Measurements from ENCODE around the gene LYL1.

Gene LYL1

GRCh38 chr19:13073263-13073662 lies 29.4 kb downstream of the LYL1 start:
- no peak for DNase-seq (ENCODE audit: low spot score)

GRCh38 chr19:13072188-13072908 lies 30.3 kb downstream of the LYL1 start:
- DNase-seq (ENCODE audit: low spot score): no peak

- no peak for DNase-seq (ENCODE audit: low spot score)
Measured at GRCh38 chr19:13071444-13072187, 31.0 kb downstream of the LYL1 start.

DNA sequence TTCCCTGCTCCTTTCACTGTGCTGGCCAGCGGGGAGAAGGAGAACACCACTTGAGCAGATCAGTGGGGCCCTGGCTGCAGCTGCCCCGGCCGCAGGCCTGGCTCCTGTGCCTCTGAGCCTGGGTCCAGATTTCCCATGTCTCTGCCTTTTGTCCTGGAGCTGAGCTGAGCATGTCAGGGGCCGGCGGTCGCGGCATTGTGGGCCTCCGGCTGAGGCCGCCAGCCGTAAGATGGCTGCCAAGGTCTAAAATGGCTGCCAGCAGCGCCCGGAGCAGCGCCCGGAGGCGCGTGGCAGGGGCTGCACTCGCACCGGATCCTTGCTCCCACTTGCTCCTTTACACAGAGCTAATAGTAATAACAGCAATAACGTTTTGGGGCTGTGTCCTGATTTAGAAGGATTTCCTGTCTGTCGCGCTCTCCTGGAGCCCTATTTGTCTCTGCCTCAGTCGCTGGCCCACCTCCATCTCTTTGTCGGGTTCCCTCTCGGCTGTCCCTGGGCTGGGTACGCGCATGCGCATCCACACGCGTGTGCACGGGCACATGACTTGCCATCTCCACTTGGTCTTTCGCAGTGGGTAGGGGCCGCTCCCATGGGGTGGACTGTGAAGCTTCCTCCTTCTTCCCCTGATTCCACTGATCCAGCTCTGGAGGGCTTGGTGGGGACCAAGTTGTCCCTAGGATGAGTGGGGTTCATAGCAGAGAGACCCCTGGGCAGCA lies 32.1 kb downstream of the LYL1 start:
- DNase-seq (ENCODE audit: low spot score): no peak

- no peak for DNase-seq (ENCODE audit: low spot score)
Measured at GRCh38 chr19:13069415-13070359, 33.0 kb downstream of the LYL1 start.

DNA sequence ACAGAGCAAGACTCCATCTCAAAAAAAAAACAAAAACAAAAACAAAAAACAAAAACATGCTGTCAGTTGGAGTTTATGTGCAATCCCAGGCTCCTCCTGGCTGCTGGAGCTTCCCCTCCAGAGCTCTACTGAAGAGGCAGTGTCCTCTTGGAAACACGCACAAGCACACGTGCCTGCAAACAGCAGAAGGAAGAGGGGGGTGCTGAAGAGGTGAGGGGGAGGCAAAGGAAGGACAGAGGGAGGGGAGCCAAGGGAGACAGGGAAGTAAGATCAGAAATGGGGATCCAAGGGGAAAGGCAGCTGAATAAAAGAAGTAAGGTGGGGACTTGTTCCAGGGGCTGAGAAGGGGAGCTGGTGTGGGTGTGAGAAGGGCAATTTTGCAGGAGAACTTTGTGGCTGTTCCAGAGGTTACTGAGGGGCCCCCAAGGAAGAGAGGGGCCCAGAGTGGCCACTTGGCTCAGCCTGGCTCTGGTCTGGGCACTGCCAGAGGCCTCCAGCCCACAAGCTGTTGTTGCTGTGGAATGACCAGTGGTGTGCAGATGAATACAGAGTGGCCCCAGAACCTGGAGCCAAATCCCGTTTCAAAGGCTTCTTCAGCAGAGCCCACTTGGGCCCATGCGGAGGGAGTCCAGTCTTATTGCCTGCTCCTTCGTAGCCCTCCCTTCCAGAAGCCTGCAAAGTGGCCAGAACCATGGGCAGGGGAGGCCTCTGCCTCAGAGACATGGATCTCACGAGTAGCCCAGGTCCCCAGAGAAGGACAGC lies 34.4 kb downstream of the LYL1 start:
- no peak for DNase-seq (ENCODE audit: low spot score)

DNA sequence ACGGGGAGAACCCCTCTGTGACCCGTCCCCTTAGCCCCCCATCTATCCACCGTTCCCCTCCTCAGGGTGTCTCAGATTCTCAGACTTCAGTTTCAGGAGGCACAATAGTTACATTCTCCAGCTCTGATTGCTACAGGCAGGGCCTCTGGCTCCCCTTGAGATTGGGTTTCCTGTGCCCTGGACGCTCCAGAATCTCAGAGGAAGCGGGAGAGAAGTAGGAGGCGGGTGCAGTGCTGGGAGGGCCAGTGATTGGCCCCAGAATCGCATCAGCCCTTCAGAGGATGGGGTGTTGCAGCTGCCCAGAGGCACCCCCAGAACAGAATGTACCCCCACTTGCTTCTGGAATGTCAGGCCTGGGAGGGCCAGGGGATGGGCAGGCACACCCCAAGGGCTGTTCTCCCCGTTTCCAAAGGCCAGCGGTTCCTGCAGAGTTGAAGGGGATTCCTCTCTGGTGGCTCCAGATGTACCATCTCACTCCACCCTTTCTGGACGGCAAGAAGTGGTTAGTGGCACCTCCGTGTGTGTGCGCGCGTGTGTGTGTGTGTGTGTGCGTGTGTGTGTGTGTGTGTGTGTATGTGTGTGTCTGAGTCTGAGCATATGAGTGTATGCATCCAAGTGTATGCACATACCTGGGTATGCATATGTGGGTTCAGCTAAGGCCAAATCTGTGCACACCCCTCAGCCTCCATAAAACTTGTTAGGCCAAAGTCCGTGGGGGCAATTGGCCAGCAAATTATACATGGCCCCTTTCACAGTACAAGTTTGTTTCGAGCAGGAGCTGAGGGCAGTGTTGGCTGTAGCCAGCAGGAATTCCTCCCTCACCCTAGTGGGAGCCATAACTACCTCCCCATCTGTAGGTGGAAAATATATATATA lies 35.5 kb downstream of the LYL1 start:
- no peak for DNase-seq (ENCODE audit: low spot score)

GRCh38 chr19:13066226-13066625 lies 36.4 kb downstream of the LYL1 start:
- no peak for DNase-seq (ENCODE audit: low spot score)

DNA sequence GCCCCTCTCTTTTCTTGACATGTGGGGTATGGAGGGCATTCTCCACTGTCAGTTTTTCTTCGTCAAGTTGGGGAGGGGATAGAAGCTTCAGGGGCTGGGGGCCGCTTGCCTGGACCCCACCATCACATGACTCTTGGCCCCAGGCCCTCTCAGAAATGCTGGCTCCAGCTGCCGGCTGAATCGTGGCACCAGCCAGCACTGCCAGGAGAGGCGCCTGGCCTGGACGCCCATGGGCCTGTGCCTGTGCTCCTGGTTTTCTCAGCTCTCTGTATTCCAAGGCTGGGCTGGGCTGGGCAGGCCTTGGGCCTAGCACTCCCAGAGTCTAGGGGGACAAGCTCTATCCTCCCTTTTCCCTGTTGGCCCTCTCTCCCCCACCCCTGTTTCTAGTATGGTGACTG lies 38.6 kb downstream of the LYL1 start:
- DNase-seq (ENCODE audit: low spot score): no peak

- no peak for DNase-seq (ENCODE audit: low spot score)
Measured at GRCh38 chr19:13063461-13064091, 39.1 kb downstream of the LYL1 start.

GRCh38 chr19:13062317-13062716 lies 40.3 kb downstream of the LYL1 start:
- DNase-seq (ENCODE audit: low spot score): no peak

DNA sequence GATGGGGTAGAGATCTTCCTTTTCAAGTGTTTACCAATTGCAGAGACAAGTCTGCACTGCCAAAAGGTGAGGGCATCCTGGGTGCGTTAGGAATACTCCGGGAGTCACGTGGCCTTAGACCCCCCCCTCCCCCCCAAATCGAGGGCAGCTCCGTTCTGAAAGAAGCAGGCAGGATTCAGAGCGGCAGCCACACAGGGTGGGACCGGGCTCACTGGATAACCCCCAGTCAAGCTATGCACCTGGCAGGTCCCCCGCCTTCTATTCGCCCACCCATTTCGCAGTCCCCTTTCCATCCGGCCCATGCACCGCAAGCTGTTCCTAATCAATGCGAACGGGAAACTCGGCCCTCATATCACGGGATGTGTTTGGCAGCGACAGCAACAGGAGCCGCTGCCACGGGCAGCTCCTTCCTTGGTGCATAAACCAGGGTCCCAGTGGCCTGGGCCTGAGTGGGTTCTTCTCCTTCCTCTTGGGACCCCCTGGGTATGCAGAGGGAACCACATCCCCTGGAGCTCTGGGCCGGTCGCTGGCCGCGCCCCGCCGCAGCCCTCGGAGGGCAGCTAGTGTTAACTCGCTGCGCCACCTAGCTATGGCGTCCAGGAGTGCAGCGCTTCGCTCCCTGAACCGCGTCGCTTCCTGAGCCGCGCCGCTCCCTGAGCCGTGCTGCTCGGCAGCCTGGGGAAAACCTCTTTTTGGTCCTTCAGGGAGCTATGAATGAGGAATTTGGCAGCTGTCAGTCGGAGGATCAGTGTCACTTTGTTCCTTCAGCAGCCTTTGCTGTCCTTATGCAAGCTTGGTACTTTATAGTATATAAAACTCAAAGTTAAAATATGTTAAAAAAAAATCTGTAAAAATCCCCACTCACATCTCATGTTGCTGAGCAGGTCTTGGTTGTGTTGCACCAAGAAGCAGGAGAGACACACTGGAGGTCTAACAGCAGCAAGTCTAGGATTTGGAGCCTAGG lies 41.4 kb downstream of the LYL1 start:
- peak; percentile 88 for DNase-seq (ENCODE audit: low spot score)

- peak; percentile 75 for DNase-seq (ENCODE audit: low spot score)
Measured at GRCh38 chr19:13060233-13060963, 42.3 kb downstream of the LYL1 start.

DNA sequence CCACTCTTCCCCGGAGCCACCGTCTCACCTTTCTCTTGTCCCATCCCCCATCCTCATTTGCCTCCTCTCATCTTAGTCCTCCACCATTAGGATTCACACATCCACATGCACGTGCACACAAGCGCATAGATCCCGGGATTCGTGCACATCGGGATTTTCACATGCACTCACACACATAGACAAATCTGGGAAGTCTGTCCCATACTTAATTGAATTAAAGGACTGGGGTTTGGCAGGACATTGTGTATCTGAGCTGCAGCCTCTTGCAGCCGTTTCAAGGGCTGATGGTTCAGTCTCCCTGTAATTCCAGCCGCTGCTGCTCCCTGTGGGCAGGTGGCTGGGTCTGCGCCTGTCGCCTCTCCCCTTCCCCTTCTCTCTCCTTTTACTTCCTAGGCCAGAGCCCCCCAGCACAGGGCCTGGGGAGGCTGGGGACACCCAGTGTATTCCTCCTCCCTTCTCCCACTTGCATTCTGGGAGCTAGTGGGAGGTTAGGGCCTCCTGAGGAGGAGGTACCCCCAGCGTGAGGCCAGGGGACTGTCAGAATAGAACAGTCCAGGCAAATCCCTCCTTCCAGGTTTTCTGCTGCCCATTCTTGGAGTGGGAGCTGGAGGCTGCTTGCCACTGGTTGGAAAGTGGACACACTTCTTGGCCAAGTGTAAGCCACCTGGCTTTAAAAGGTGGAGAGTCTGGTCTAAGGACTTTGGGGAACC lies 43.6 kb downstream of the LYL1 start:
- DNase-seq (ENCODE audit: low spot score): no peak

DNA sequence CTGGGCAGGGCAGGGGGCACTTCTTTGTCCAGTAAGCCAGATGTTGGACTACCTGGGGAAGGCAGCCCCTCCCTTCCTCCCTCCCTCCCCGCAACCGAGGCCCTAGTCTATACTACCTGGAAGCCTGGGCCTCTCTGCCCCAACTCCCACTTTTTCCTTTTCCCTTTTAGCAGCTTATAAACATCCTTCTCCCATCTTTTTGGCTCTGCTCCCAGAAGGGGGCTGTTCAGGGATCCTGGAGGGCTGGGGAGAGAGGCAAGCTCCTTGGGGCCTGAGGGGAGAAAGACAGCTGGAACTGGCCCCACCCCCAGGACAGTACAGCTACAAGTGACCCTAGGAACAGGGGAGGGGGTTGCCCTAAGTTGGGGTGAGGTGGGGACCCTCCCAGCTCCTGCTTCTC lies 44.9 kb downstream of the LYL1 start:
- no peak for DNase-seq (ENCODE audit: low spot score)

DNA sequence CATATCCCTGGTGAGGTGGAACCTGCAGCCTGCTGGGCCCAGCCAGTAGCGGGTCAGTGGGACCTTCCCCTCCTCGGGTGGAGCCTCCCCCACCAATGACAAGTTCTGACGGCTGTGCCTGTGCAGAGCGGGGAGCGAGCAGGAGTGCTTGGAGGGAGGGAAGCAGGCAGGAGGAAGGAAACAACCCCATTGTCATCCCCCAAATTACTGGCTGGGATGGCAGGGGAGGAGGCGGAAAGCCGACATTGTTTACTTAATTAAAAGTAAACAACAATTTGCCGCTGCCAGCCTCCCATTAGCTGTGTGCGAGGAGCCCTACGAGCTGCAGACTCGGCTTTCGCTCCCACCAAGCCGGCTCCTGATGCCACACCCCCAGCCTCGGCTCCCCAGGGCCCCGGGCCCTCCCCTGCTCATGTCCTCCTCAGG lies 45.5 kb downstream of the LYL1 start:
- DNase-seq (ENCODE audit: low spot score): no peak

DNA sequence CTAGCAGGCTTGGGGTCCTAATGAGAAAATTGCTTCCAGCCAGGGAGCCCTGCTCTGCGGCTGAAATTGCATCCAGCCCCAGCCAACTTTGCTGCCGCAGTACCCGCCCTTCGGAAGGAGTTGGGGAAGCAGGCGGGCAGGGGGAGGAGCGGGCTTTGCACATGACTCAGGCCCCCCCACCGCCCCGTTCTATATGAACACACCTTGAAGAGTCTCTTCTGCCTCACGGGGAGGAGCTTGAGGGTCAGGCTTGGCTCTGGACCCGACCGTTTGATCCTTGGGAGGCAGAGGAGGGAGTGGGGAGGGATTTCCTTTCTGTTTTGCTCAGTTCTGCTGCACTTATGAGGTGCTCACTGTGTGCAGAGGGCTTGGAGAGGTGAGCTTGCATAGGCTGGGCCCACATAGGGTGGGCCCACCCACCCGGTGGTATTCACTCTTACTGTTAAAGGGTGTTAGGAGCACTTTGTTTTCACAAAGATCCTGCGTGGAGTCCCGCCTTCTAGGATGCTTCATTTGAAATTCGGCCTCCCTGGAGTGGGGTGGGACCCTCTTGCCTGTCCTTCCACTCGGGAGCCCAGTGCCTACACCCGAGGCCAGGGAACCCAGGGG lies 46.5 kb downstream of the LYL1 start:
- DNase-seq (ENCODE audit: low spot score): peak; percentile 86

All from GM03348 (cell line).